Keratinocyte (primary cell): ENCODE results near the gene ABCA10. TPM values are rescaled to one million over a fixed set of nuclear protein-coding genes. Genes with fewer than 3 reads are reported as not detected.
"Not testable (repeated sequence)": the region's sequence is repeated elsewhere in the genome, so short reads cannot be mapped to it uniquely, and the experiment has no call there.

Experiments used
- DNase-seq: peaks from one replicate; pipeline ENCODE4 v3.0.0-alpha.2; 2011; ENCODE audit warnings: low read depth, missing footprints, low spot score
- FAIRE-seq: peaks from 2 replicates; lab custom pipeline; 2011; peaks lifted over from hg19 to GRCh38; lab: Jason Lieb, UNC
- H2AFZ ChIP-seq: 2 replicates; pipeline ENCODE4 v1.6.0; 2012; ENCODE audit warnings: low read length, control low read depth, inconsistent platforms; ENCODE audit not compliant: control insufficient read depth
- H3K27ac ChIP-seq: 2 replicates; pipeline ENCODE4 v1.5.1; 2011; ENCODE audit warnings: low read length; ENCODE audit not compliant: control insufficient read depth, insufficient read depth
- H3K27me3 ChIP-seq: 3 replicates; pipeline ENCODE4 v1.6.0; 2011; ENCODE audit warnings: low read length; ENCODE audit not compliant: control insufficient read depth, insufficient read depth; ENCODE audit errors: extremely low read depth
- H3K36me3 ChIP-seq, 2 experiments: 2 replicates in 1 of 2; 3 replicates in 1 of 2; pipeline ENCODE4 v1.5.1; 2011; ENCODE audit warnings: low read length in 2 of 2, mild to moderate bottlenecking in 1 of 2; ENCODE audit not compliant: control insufficient read depth in 2 of 2, insufficient read depth in 2 of 2; ENCODE audit errors: extremely low read depth in 1 of 2
- H3K4me1 ChIP-seq: 3 replicates; pipeline ENCODE4 v1.5.1; 2011; ENCODE audit warnings: low read length; ENCODE audit not compliant: control insufficient read depth, insufficient read depth; ENCODE audit errors: extremely low read depth
- H3K4me2 ChIP-seq: 3 replicates; pipeline ENCODE4 v1.6.0; 2011; ENCODE audit warnings: low read depth, low read length; ENCODE audit not compliant: control insufficient read depth, insufficient read depth; ENCODE audit errors: extremely low read depth
- H3K4me3 ChIP-seq, 3 experiments: fragments of 200-600 bp in 1 of 3; sonication (generic) in 1 of 3; 2 replicates in 2 of 3; 3 replicates in 1 of 3; pipeline ENCODE4 v1.5.1; 2011 to 2016; ENCODE audit warnings: low read length in 3 of 3, mild to moderate bottlenecking in 3 of 3, control low read depth in 2 of 3, inconsistent platforms in 1 of 3, low read depth in 1 of 3, mixed read lengths in 1 of 3, mixed run types in 1 of 3, moderate library complexity in 1 of 3; ENCODE audit not compliant: control insufficient read depth in 2 of 3, insufficient read depth in 2 of 3; ENCODE audit errors: extremely low read depth in 1 of 3
- H3K79me2 ChIP-seq: 2 replicates; pipeline ENCODE4 v1.6.0; 2012; ENCODE audit warnings: low read length; ENCODE audit not compliant: control insufficient read depth, insufficient read depth
- H3K9ac ChIP-seq: 3 replicates; pipeline ENCODE4 v1.6.0; 2011; ENCODE audit warnings: low read length; ENCODE audit not compliant: control insufficient read depth, insufficient read depth; ENCODE audit errors: extremely low read depth
- H3K9me1 ChIP-seq: 3 replicates; pipeline ENCODE4 v1.6.0; 2011; ENCODE audit warnings: low read length; ENCODE audit not compliant: control insufficient read depth, insufficient read depth; ENCODE audit errors: extremely low read depth
- H3K9me3 ChIP-seq: 2 replicates; pipeline ENCODE4 v1.5.1; 2012; ENCODE audit warnings: low read depth, low read length; ENCODE audit not compliant: control insufficient read depth
- H4K20me1 ChIP-seq: 3 replicates; pipeline ENCODE4 v1.6.0; 2011; ENCODE audit warnings: low read length; ENCODE audit not compliant: control insufficient read depth, insufficient read depth; ENCODE audit errors: extremely low read depth
- CTCF ChIP-seq, 3 experiments: IDR thresholded peaks in 1 of 3; conservative IDR thresholded peaks in 1 of 3; optimal IDR thresholded peaks in 1 of 3; 2 replicates in 2 of 3; 3 replicates in 1 of 3; pipeline versions ENCODE3 to v1.5.1; 2011; ENCODE audit warnings: low read length in 3 of 3, mild to moderate bottlenecking in 3 of 3, moderate library complexity in 2 of 3, control low read depth in 1 of 3, inconsistent platforms in 1 of 3; ENCODE audit not compliant: insufficient read depth in 2 of 3; ENCODE audit errors: extremely low read depth in 1 of 3
- EZH2 ChIP-seq: IDR thresholded peaks from one replicate; pipeline ENCODE4 v1.6.1; 2012; ENCODE audit warnings: inconsistent platforms, mild to moderate bottlenecking, low read length, moderate library complexity
- dilution Hi-C: fragments of 300-500 bp; cut with MboI; formaldehyde crosslinking; loops from one replicate; pipeline ENCODE4 v1.7.0; 2020; ENCODE audit warnings: low sequenced_read_pairs; ENCODE audit not compliant: extremely low pct_ligation_motif_present
- polyA minus RNA-seq, 3 experiments: library from RNA; depleted of rRNA, polyadenylated mRNA; stranded (reverse); fragments of >200 nt; gene quantifications; 1 replicate in 1 of 3; 2 replicates in 1 of 3; 3 replicates in 1 of 3; pipeline ENCODE4 v1.2.3, GENCODE V29; 2011
- polyA plus RNA-seq, 5 experiments: library from polyadenylated mRNA; depleted of rRNA in 3 of 5; stranded (reverse) in 3 of 5; stranded (forward) in 1 of 5; unstranded in 1 of 5; fragments of >200 nt; gene quantifications; 1 replicate in 1 of 5; 2 replicates in 3 of 5; 3 replicates in 1 of 5; pipeline versions ENCODE4 v1.2.1 to v1.2.3, GENCODE V29; 2011 to 2012; ENCODE audit warnings: missing spikeins in 2 of 5, low read depth in 1 of 5, low replicate concordance in 1 of 5

Gene ABCA10
- polyA plus RNA-seq = 0.14 to 0.99 TPM (median 0.46 TPM) in 3 replicates
- 5.5 TPM for polyA plus RNA-seq (2011; ENCODE audit: low read depth)
- polyA plus RNA-seq (2011; cell fraction: cytosol; rRNA removed) = 0.09 and 0.12 TPM in 2 replicates
- polyA plus RNA-seq (2011; cell fraction: nucleus; rRNA removed) = 2.7 and 2.8 TPM in 2 replicates
- polyA plus RNA-seq (2012; ENCODE audit: low replicate concordance) = 0.17 and 2.1 TPM in 2 replicates
- polyA minus RNA-seq = 1.6 to 3.3 TPM in 2 of 3 replicates, not detected in the other
- not detected for polyA minus RNA-seq (2011; cell fraction: cytosol; rRNA and poly(A)+ RNA removed)
- polyA minus RNA-seq (2011; cell fraction: nucleus; rRNA and poly(A)+ RNA removed) = 2.1 and 7.1 TPM in 2 replicates

- H3K27me3 ChIP-seq = no peaks in the 10 kb centered on the region
- no peaks in the 10 kb centered on the region for H3K9me3 ChIP-seq
- H2AFZ ChIP-seq = no peak within 1 kb of the TSS
- dilution Hi-C loops = no loop called here
- no peaks in the 10 kb centered on the region for H3K79me2 ChIP-seq
- TF ChIP-seq CTCF (optimal IDR thresholded peaks at IDR 0.05 in 1 of 3, IDR thresholded peaks at IDR 0.05 in 1 of 3, conservative IDR thresholded peaks at IDR 0.05 in 1 of 3; ENCODE audit: extremely low read depth in 1 of 3, insufficient read depth in 2 of 3, low read length in 3 of 3) (no peak), EZH2 (no peak)
- H3K4me3 ChIP-seq = no peak within 1 kb of the TSS
- no peak within 1 kb of the TSS for H3K9ac ChIP-seq
- H3K36me3 ChIP-seq = no peaks in the 10 kb centered on the region
- no peak within 1 kb of the TSS for H3K4me2 ChIP-seq
- DNase-seq (no peak), FAIRE-seq (no peak)
- H3K4me1 ChIP-seq = no peaks in the 10 kb centered on the region
- no peaks in the 10 kb centered on the region for H3K9me1 ChIP-seq
- H4K20me1 ChIP-seq = no peaks in the 10 kb centered on the region
- no peak within 1 kb of the TSS for H3K27ac ChIP-seq
Observed at GRCh38 chr17:69228576-69228975, at the start of gene ABCA10. ABCA10 (minus strand) TSS chr17:69228824; CDS start chr17:69225358, 3,466 bp downstream.

- H3K79me2 ChIP-seq, H3K27me3 ChIP-seq, H2AFZ ChIP-seq, H3K9ac ChIP-seq, H3K4me3 ChIP-seq, DNase-seq, FAIRE-seq, H3K9me3 ChIP-seq, H3K36me3 ChIP-seq, H3K4me1 ChIP-seq, H3K9me1 ChIP-seq, H3K4me2 ChIP-seq, dilution Hi-C loops, H4K20me1 ChIP-seq, H3K27ac ChIP-seq: not testable (repeated sequence)
Observed at GRCh38 chr17:69276279-69276678, 47.7 kb upstream of the ABCA10 start.

- no peak overlapping the region for H3K4me3 ChIP-seq
- no peaks in the 10 kb centered on the region for H4K20me1 ChIP-seq
- H3K4me1 ChIP-seq = no peaks in the 10 kb centered on the region
- H3K36me3 ChIP-seq = no peaks in the 10 kb centered on the region
- H3K9ac ChIP-seq = no peak overlapping the region
- H3K9me1 ChIP-seq = no peaks in the 10 kb centered on the region
- no peak overlapping the region for H2AFZ ChIP-seq
- H3K9me3 ChIP-seq = no peaks in the 10 kb centered on the region
- no peaks in the 10 kb centered on the region for H3K27me3 ChIP-seq
- DNase-seq (no peak), FAIRE-seq (no peak)
- H3K79me2 ChIP-seq = no peaks in the 10 kb centered on the region
- no peak overlapping the region for H3K4me2 ChIP-seq
- dilution Hi-C loops = no loop called here
- no peak overlapping the region for H3K27ac ChIP-seq
- TF ChIP-seq EZH2 = no peak
- no peak for TF ChIP-seq CTCF (optimal IDR thresholded peaks at IDR 0.05 in 1 of 3, IDR thresholded peaks at IDR 0.05 in 1 of 3, conservative IDR thresholded peaks at IDR 0.05 in 1 of 3; ENCODE audit: extremely low read depth in 1 of 3, insufficient read depth in 2 of 3, low read length in 3 of 3)
Observed at GRCh38 chr17:69275751-69276150, 47.1 kb upstream of the ABCA10 start.
